HL-60 (cell line): ENCODE results near the gene OLFM4.

Experiments used
- GABPA ChIP-seq: IDR thresholded peaks from 2 replicates; pipeline ENCODE4 v1.6.1; 2012; ENCODE audit warnings: low read depth
- TF ChIP-seq, protein P1 (sequence below): IDR thresholded peaks from one replicate; pipeline ENCODE4 v1.5.1; 2011; ENCODE audit warnings: low read length, control low read depth, inconsistent platforms; ENCODE audit not compliant: insufficient read depth
- TF ChIP-seq, protein P2 (sequence below): IDR thresholded peaks from 2 replicates; pipeline ENCODE4 v1.6.1; 2012; ENCODE audit warnings: low read depth; ENCODE audit not compliant: insufficient replicate concordance

DNA sequence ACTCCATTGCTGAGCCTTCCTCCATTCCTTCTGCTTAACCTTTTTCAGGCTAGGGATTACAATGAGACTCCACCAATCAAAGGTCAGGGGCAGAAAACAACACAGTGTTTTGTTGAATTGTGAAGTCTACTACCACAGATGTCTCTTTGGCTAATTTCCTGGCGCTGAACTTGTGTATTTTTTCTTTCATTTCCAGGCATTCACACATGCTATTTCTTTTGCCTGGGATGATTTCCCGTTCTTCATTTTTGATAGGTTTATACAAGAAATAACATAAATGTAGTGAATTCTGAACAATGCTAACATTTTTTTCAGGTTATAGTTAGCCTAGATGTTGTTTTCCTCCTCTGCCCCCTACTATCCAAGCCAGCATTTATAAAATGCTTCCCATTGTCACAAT is 64.3 kb downstream of the OLFM4 start:
- TF ChIP-seq, protein P1, sequence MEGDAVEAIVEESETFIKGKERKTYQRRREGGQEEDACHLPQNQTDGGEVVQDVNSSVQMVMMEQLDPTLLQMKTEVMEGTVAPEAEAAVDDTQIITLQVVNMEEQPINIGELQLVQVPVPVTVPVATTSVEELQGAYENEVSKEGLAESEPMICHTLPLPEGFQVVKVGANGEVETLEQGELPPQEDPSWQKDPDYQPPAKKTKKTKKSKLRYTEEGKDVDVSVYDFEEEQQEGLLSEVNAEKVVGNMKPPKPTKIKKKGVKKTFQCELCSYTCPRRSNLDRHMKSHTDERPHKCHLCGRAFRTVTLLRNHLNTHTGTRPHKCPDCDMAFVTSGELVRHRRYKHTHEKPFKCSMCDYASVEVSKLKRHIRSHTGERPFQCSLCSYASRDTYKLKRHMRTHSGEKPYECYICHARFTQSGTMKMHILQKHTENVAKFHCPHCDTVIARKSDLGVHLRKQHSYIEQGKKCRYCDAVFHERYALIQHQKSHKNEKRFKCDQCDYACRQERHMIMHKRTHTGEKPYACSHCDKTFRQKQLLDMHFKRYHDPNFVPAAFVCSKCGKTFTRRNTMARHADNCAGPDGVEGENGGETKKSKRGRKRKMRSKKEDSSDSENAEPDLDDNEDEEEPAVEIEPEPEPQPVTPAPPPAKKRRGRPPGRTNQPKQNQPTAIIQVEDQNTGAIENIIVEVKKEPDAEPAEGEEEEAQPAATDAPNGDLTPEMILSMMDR: no peak
- TF ChIP-seq, protein P2, sequence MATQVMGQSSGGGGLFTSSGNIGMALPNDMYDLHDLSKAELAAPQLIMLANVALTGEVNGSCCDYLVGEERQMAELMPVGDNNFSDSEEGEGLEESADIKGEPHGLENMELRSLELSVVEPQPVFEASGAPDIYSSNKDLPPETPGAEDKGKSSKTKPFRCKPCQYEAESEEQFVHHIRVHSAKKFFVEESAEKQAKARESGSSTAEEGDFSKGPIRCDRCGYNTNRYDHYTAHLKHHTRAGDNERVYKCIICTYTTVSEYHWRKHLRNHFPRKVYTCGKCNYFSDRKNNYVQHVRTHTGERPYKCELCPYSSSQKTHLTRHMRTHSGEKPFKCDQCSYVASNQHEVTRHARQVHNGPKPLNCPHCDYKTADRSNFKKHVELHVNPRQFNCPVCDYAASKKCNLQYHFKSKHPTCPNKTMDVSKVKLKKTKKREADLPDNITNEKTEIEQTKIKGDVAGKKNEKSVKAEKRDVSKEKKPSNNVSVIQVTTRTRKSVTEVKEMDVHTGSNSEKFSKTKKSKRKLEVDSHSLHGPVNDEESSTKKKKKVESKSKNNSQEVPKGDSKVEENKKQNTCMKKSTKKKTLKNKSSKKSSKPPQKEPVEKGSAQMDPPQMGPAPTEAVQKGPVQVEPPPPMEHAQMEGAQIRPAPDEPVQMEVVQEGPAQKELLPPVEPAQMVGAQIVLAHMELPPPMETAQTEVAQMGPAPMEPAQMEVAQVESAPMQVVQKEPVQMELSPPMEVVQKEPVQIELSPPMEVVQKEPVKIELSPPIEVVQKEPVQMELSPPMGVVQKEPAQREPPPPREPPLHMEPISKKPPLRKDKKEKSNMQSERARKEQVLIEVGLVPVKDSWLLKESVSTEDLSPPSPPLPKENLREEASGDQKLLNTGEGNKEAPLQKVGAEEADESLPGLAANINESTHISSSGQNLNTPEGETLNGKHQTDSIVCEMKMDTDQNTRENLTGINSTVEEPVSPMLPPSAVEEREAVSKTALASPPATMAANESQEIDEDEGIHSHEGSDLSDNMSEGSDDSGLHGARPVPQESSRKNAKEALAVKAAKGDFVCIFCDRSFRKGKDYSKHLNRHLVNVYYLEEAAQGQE: no peak
- no peak for TF ChIP-seq GABPA
